Kidney (tissue), 14 donors: ENCODE measurements around the gene TPSG1. TPM values are rescaled to one million over a fixed set of nuclear protein-coding genes. Genes with fewer than 3 reads are reported as not detected.
A peak's percentile ranks its signal among the peaks of the same experiment; 100 is the strongest.
"Not testable (repeated sequence)": the region's sequence is repeated elsewhere in the genome, so short reads cannot be mapped to it uniquely, and the experiment has no call there.

Experiments used
- DNase-seq, 5 donors: peaks; one replicate each; pipeline ENCODE4 v3.0.0-alpha.2; 2013 to 2020
- FAIRE-seq: peaks from 2 replicates; lab custom pipeline; 2012; peaks lifted over from hg19 to GRCh38; lab: Jason Lieb, UNC
- H3K27ac ChIP-seq, 2 donors: one replicate each; pipeline ENCODE4 v1.7.0; 2013; ENCODE audit warnings: low read depth in 2 of 2, low read length in 2 of 2, inconsistent platforms in 1 of 2
- H3K27me3 ChIP-seq: one replicate; pipeline ENCODE4 v1.7.1; 2013; ENCODE audit warnings: low read length, inconsistent platforms; ENCODE audit not compliant: control insufficient read depth, insufficient read depth
- H3K36me3 ChIP-seq, 3 donors: one replicate each; pipeline versions ENCODE4 v1.7.0 to v1.7.1; 2013; ENCODE audit warnings: low read length in 3 of 3, control low read depth in 1 of 3, inconsistent platforms in 1 of 3; ENCODE audit not compliant: insufficient read depth in 3 of 3, control insufficient read depth in 2 of 3
- H3K4me1 ChIP-seq, 3 donors: one replicate each; pipeline versions ENCODE4 v1.7.0 to v1.7.1; 2013; ENCODE audit warnings: low read length in 3 of 3, inconsistent platforms in 1 of 3, low read depth in 1 of 3; ENCODE audit not compliant: control insufficient read depth in 2 of 3, insufficient read depth in 2 of 3
- H3K4me3 ChIP-seq, 3 donors: one replicate each; pipeline versions ENCODE4 v1.7.0 to v1.8.1; 2013; ENCODE audit warnings: low read length in 3 of 3, control low read depth in 1 of 3, inconsistent platforms in 1 of 3
- H3K9ac ChIP-seq, 3 donors: one replicate each; pipeline versions ENCODE4 v1.7.0 to v1.7.1; 2013; ENCODE audit warnings: low read length in 3 of 3, control low read depth in 1 of 3, inconsistent platforms in 1 of 3
- H3K9me3 ChIP-seq, 3 donors: one replicate each; pipeline versions ENCODE4 v1.7.0 to v1.7.1; 2013; ENCODE audit warnings: low read length in 3 of 3, control low read depth in 1 of 3, inconsistent platforms in 1 of 3; ENCODE audit not compliant: control insufficient read depth in 2 of 3, insufficient read depth in 1 of 3
- CTCF ChIP-seq: IDR thresholded peaks from 3 replicates; pipeline ENCODE4 v1.5.1; 2012; ENCODE audit warnings: mild to moderate bottlenecking, moderate library complexity, borderline replicate concordance; ENCODE audit not compliant: insufficient read depth; ENCODE audit errors: extremely low read depth
- intact Hi-C: fragments of 100-400 bp; cut with DNase I; formaldehyde crosslinking; loops from one replicate; pipeline ENCODE4 v1.11.1; 2022
- polyA plus RNA-seq: library from polyadenylated mRNA; stranded (reverse); fragments of 350-450 nt; fragmentation: Illumina TruSeq; extraction: RNeasy Lipid Tissue Mini Kit (QIAGEN cat#74804); gene quantifications from one replicate; pipeline ENCODE4 v1.2.3, GENCODE V29; 2014; ENCODE audit warnings: low read depth, low replicate concordance; ENCODE audit not compliant: insufficient read depth
- total RNA-seq: library from RNA; stranded (reverse); fragmentation: NEBNext Ultra II Directional; extraction: Animal tissue kit (Norgen Biotek cat#: 25700); gene quantifications from one replicate; pipeline ENCODE4 v1.2.1, GENCODE V29; 2021
- donor health status: control.
- donor health status: control.
- donor health status: control.
- donor health status: control.
- donor health status: control.
- donor health status: DM: yes; HTN: yes; CAD: no.
- donor health status: Normal renal cell carcinoma (clear cell type).

Gene TPSG1
- total and polyA plus RNA-seq, 2 donors from 2014 or later = 0.86 to 3.4 TPM

GRCh38 chr16:1189455-1189854 lies 35.6 kb downstream of the TPSG1 start:
- Histone ChIP-seq H3K36me3 (no peaks in the 10 kb centered on the region), H3K27me3 (no peaks in the 10 kb centered on the region), H3K9ac (no peak overlapping the region), H3K9me3 (no peaks in the 10 kb centered on the region), H3K4me3 (no peak overlapping the region), H3K4me1 (peaks cover 0 to 21% (median 9%) of the 10 kb centered on the region in 3 donors), H3K27ac (no peak overlapping the region)
- TF ChIP-seq CTCF = no peak
- DNase-seq (no peak), FAIRE-seq (no peak)
- intact Hi-C loops = no loop called here

GRCh38 chr16:1188432-1189189 lies 36.5 kb downstream of the TPSG1 start:
- no peak for FAIRE-seq
- Histone ChIP-seq H3K27ac (no peak overlapping the region), H3K36me3 (no peaks in the 10 kb centered on the region), H3K27me3 (no peaks in the 10 kb centered on the region), H3K9me3 (no peaks in the 10 kb centered on the region), H3K9ac (no peak overlapping the region), H3K4me1 (peaks cover 0 to 23% (median 12%) of the 10 kb centered on the region in 3 donors), H3K4me3 (no peak overlapping the region)
- peak in 4 of 5 donors; percentile 79 to 85 (median 84) for DNase-seq
- intact Hi-C loops = no loop called here
- no peak for TF ChIP-seq CTCF

- H3K27me3 ChIP-seq, H3K27ac ChIP-seq, intact Hi-C loops, FAIRE-seq, H3K9ac ChIP-seq, H3K36me3 ChIP-seq, H3K9me3 ChIP-seq: not testable (repeated sequence)
- peak overlapping the region in 1 of 3 donors; percentile 75 for H3K4me3 ChIP-seq
- peak in 1 of 5 donors; percentile 87 for DNase-seq
- peaks cover 0 to 30% (median 21%) of the 10 kb centered on the region in 3 donors for H3K4me1 ChIP-seq
Observed at GRCh38 chr16:1185460-1186207, 39.4 kb downstream of the TPSG1 start.

- FAIRE-seq = no peak
- no peaks in the 10 kb centered on the region for H3K36me3 ChIP-seq
- intact Hi-C loops = no loop called here
- H3K4me1 ChIP-seq = peaks cover 0 to 30% (median 21%) of the 10 kb centered on the region in 3 donors
- H3K27ac ChIP-seq = peak overlapping the region; percentile 23 to 30
- no peak overlapping the region for H3K9ac ChIP-seq
- no peak for DNase-seq
- H3K4me3 ChIP-seq = peak overlapping the region in 2 of 3 donors; percentile 55 to 75
- TF ChIP-seq CTCF = no peak
- H3K27me3 ChIP-seq = no peaks in the 10 kb centered on the region
- H3K9me3 ChIP-seq = no peaks in the 10 kb centered on the region
Observed at GRCh38 chr16:1184980-1185379, 40.1 kb downstream of the TPSG1 start.
